CD4-positive, alpha-beta T cell (primary cell): Measurements from ENCODE around the gene SCLY. TPM values are rescaled to one million over a fixed set of nuclear protein-coding genes. Genes with fewer than 3 reads are reported as not detected.
A peak's percentile ranks its signal among the peaks of the same experiment; 100 is the strongest.

Experiments
- ATAC-seq: fragments of 200-7000 bp; cut with Tn5 transposase; one replicate; pipeline ENCODE4 v1.10.0; 2022; ENCODE audit warnings: mild to moderate bottlenecking; ENCODE audit not compliant: poor library complexity
- CTCF ChIA-PET: fragments of 350-600 bp; sonication (Branson Sonifier 250); formaldehyde crosslinking; loops from one replicate; lab custom pipeline; 2021; ENCODE audit warnings: antibody characterized with exemption, inconsistent platforms; lab: Charles Lee
- POLR2A ChIA-PET: fragments of 350-600 bp; sonication (Branson Sonifier 250); formaldehyde crosslinking; loops from one replicate; lab custom pipeline; 2021; ENCODE audit warnings: antibody characterized with exemption, inconsistent platforms; lab: Charles Lee
- DNase-seq, 14 experiments: peaks; one replicate each; pipeline ENCODE4 v3.0.0-alpha.2; 2013 to 2020; ENCODE audit warnings: mixed read lengths in 2 of 14
- H3K27ac ChIP-seq, 2 donors: one replicate each; pipeline versions ENCODE4 v1.5.1 to v1.7.0; 2013; ENCODE audit warnings: low read length in 2 of 2, low read depth in 1 of 2, mild to moderate bottlenecking in 1 of 2
- H3K27me3 ChIP-seq, 2 experiments: 1 replicate in 1 of 2; 2 replicates in 1 of 2; pipeline versions ENCODE4 v1.6.1 to v1.7.0; 2013; ENCODE audit warnings: low read length in 2 of 2, control low read depth in 1 of 2, mild to moderate bottlenecking in 1 of 2, moderate library complexity in 1 of 2; ENCODE audit not compliant: insufficient read depth in 2 of 2, control insufficient read depth in 1 of 2
- H3K36me3 ChIP-seq: one replicate; pipeline ENCODE4 v1.6.1; 2013; ENCODE audit warnings: low read length, control low read depth; ENCODE audit not compliant: insufficient read depth
- H3K4me1 ChIP-seq: one replicate; pipeline ENCODE4 v1.6.1; 2013; ENCODE audit warnings: low read length, control low read depth; ENCODE audit not compliant: insufficient read depth
- H3K4me3 ChIP-seq: one replicate; pipeline ENCODE4 v1.5.1; 2013; ENCODE audit warnings: mild to moderate bottlenecking, low read length, moderate library complexity
- H3K9me3 ChIP-seq, 2 experiments: 1 replicate in 1 of 2; 2 replicates in 1 of 2; pipeline versions ENCODE4 v1.6.1 to v1.7.0; 2013; ENCODE audit warnings: low read length in 2 of 2, mild to moderate bottlenecking in 2 of 2, control low read depth in 1 of 2, moderate library complexity in 1 of 2; ENCODE audit not compliant: control insufficient read depth in 1 of 2, insufficient read depth in 1 of 2
- H3K27ac Mint-ChIP-seq: one replicate; pipeline ENCODE4 v1.8.0; 2020; ENCODE audit warnings: mixed read lengths
- H3K27me3 Mint-ChIP-seq: one replicate; pipeline ENCODE4 v1.8.0; 2021; ENCODE audit warnings: mixed read lengths
- H3K36me3 Mint-ChIP-seq: one replicate; pipeline ENCODE4 v1.8.0; 2021; ENCODE audit warnings: low read depth, mixed read lengths
- H3K4me1 Mint-ChIP-seq: one replicate; pipeline ENCODE4 v1.8.0; 2021; ENCODE audit warnings: low read depth, mixed read lengths
- H3K4me3 Mint-ChIP-seq: one replicate; pipeline ENCODE4 v1.8.0; 2020; ENCODE audit warnings: mild to moderate bottlenecking, mixed read lengths
- H3K9me3 Mint-ChIP-seq: one replicate; pipeline ENCODE4 v1.8.0; 2020; ENCODE audit warnings: mixed read lengths
- CTCF ChIP-seq: fragments of 200-600 bp; IDR thresholded peaks from one replicate; pipeline ENCODE4 v1.8.0; 2022; ENCODE audit warnings: antibody characterized with exemption, mild to moderate bottlenecking
- intact Hi-C, 2 experiments: fragments of 100-400 bp; cut with DNase I in 1 of 2; cut with micrococcal nuclease in 1 of 2; formaldehyde crosslinking; loops; one replicate each; pipeline versions ENCODE4 v1.15.1 to v1.9.0; 2023 to 2025; cut with DNase I, micrococcal nuclease
- total RNA-seq, 174 experiments: library from RNA in 2 of 174; stranded (reverse) in 2 of 174; gene quantifications; one replicate each; pipeline ENCODE4 v1.2.3 and lab custom pipeline; 2021 to 2026

The SCLY gene
- total RNA-seq, 2 experiments from 2014 or later = 8.9 to 9.6 TPM

GRCh38 chr2:238100821-238101771 lies 40.3 kb downstream of the SCLY start:
- H3K36me3 Mint-ChIP-seq = no peaks in the 10 kb centered on the region

GRCh38 chr2:238101891-238102841 lies 41.4 kb downstream of the SCLY start:
- ChIA-PET POLR2A (no interaction called here), CTCF (no interaction called here)
- no peaks in the 10 kb centered on the region for H3K9me3 Mint-ChIP-seq
- ATAC-seq (no peak), DNase-seq (peak in 1 of 14 experiments; percentile 30)
- no peak for TF ChIP-seq CTCF
- H3K4me3 Mint-ChIP-seq = no peak overlapping the region
- no peaks in the 10 kb centered on the region for H3K27me3 Mint-ChIP-seq
- no peaks in the 10 kb centered on the region for H3K36me3 ChIP-seq
- peaks cover 0 to 4% of the 10 kb centered on the region in 2 experiments for H3K9me3 ChIP-seq
- no peak overlapping the region for H3K4me3 ChIP-seq
- no peaks in the 10 kb centered on the region for H3K27me3 ChIP-seq
- no peaks in the 10 kb centered on the region for H3K4me1 ChIP-seq
- H3K36me3 Mint-ChIP-seq = no peaks in the 10 kb centered on the region
- H3K4me1 Mint-ChIP-seq = no peaks in the 10 kb centered on the region
- no peak overlapping the region for H3K27ac ChIP-seq
- H3K27ac Mint-ChIP-seq = no peak overlapping the region
- intact Hi-C loops = no loop called here

More at GRCh38 chr2:238100821-238101771, 40.3 kb downstream of the SCLY start:
- H3K27me3 Mint-ChIP-seq = no peaks in the 10 kb centered on the region
- no peak overlapping the region for H3K27ac Mint-ChIP-seq
- Histone ChIP-seq H3K36me3 (peaks cover 2% of the 10 kb centered on the region), H3K27ac (no peak overlapping the region), H3K4me1 (no peaks in the 10 kb centered on the region), H3K9me3 (peaks cover 0 to 4% of the 10 kb centered on the region in 2 experiments), H3K27me3 (no peaks in the 10 kb centered on the region), H3K4me3 (no peak overlapping the region)
- ATAC-seq (no peak), DNase-seq (peak in 1 of 14 experiments; percentile 29)
- TF ChIP-seq CTCF = no peak
- no peaks in the 10 kb centered on the region for H3K9me3 Mint-ChIP-seq
- H3K4me1 Mint-ChIP-seq = no peaks in the 10 kb centered on the region
- CTCF ChIA-PET = no interaction called here
- no peak overlapping the region for H3K4me3 Mint-ChIP-seq
- POLR2A ChIA-PET = no interaction called here
- intact Hi-C loops = no loop called here

GRCh38 chr2:238102865-238103264 lies 42.1 kb downstream of the SCLY start:
- TF ChIP-seq CTCF = no peak
- Mint-ChIP-seq H3K4me1 (no peaks in the 10 kb centered on the region), H3K27ac (no peak overlapping the region), H3K4me3 (no peak overlapping the region), H3K9me3 (no peaks in the 10 kb centered on the region), H3K36me3 (no peaks in the 10 kb centered on the region), H3K27me3 (no peaks in the 10 kb centered on the region)
- no peaks in the 10 kb centered on the region for H3K4me1 ChIP-seq
- intact Hi-C loops = no loop called here
- H3K27me3 ChIP-seq = no peaks in the 10 kb centered on the region
- ATAC-seq (no peak), DNase-seq (no peak)
- no peak overlapping the region for H3K27ac ChIP-seq
- ChIA-PET POLR2A (no interaction called here), CTCF (no interaction called here)
- no peaks in the 10 kb centered on the region for H3K36me3 ChIP-seq
- peaks cover 0 to 4% of the 10 kb centered on the region in 2 experiments for H3K9me3 ChIP-seq
- no peak overlapping the region for H3K4me3 ChIP-seq
